T-cell (primary cell): Measurements from ENCODE around the gene CARD14. TPM values are rescaled to one million over a fixed set of nuclear protein-coding genes. Genes with fewer than 3 reads are reported as not detected.

Source experiments
- ATAC-seq, 4 experiments: fragments of 200-7000 bp in 3 of 4; fragments of 150-1000 bp in 1 of 4; cut with Tn5 transposase; replicated peaks in 1 of 4; 1 replicate in 3 of 4; 2 replicates in 1 of 4; pipeline ENCODE4 v1.10.0; 2021; ENCODE audit warnings: moderate library complexity in 3 of 4, mild to moderate bottlenecking in 2 of 4, moderate number of reproducible peaks in 1 of 4
- CTCF ChIA-PET, 2 donors: fragments of 300-600 bp; sonication (Branson Sonifier 250); formaldehyde crosslinking; loops; one replicate each; lab custom pipeline; 2022; ENCODE audit warnings: antibody characterized with exemption in 2 of 2; lab: Charles Lee
- POLR2A ChIA-PET, 2 donors: fragments of 300-600 bp; sonication (Branson Sonifier 250); formaldehyde crosslinking; loops; one replicate each; lab custom pipeline; 2022; ENCODE audit warnings: antibody characterized with exemption in 2 of 2; lab: Charles Lee
- DNase-seq, 35 experiments: peaks; one replicate each; pipeline versions ENCODE4 v3.0.0 to v3.0.0-alpha.2; 2013 to 2023
- H3K27ac ChIP-seq: one replicate; pipeline ENCODE4 v1.5.1; 2013; ENCODE audit warnings: low read length
- H3K27me3 ChIP-seq, 2 experiments: replicated peaks in 1 of 2; 1 replicate in 1 of 2; 2 replicates in 1 of 2; pipeline versions ENCODE4 v1.6.1 to v1.7.0; 2013; ENCODE audit warnings: low read length in 1 of 2, mixed read lengths in 1 of 2; ENCODE audit not compliant: control insufficient read depth in 2 of 2, insufficient read depth in 2 of 2; ENCODE audit errors: extremely low read depth in 1 of 2
- H3K36me3 ChIP-seq, 2 donors: 1 replicate in 1 of 2; 2 replicates in 1 of 2; pipeline versions ENCODE4 v1.6.1 to v1.7.0; 2013; ENCODE audit warnings: low read length in 1 of 2; ENCODE audit not compliant: control insufficient read depth in 2 of 2, insufficient read depth in 1 of 2; ENCODE audit errors: extremely low read depth in 1 of 2
- H3K4me1 ChIP-seq, 2 experiments: 1 replicate in 1 of 2; 2 replicates in 1 of 2; pipeline versions ENCODE4 v1.6.1 to v1.7.0; 2013; ENCODE audit warnings: low read length in 2 of 2, mixed read lengths in 1 of 2; ENCODE audit not compliant: insufficient read depth in 2 of 2, control insufficient read depth in 1 of 2; ENCODE audit errors: extremely low read depth in 1 of 2
- H3K4me3 ChIP-seq, 2 donors: 1 replicate in 1 of 2; 2 replicates in 1 of 2; pipeline versions ENCODE4 v1.5.1 to v1.7.0; 2013; ENCODE audit warnings: mild to moderate bottlenecking in 2 of 2, low read length in 1 of 2, moderate library complexity in 1 of 2; ENCODE audit not compliant: control insufficient read depth in 1 of 2; ENCODE audit errors: extremely low read depth in 1 of 2
- H3K9me3 ChIP-seq: 2 replicates; pipeline ENCODE4 v1.7.0; 2013
- H3K27ac Mint-ChIP-seq, 2 donors: one replicate each; pipeline ENCODE4 v1.8.0; 2020 to 2021; ENCODE audit warnings: mild to moderate bottlenecking in 2 of 2, mixed read lengths in 2 of 2
- H3K27me3 Mint-ChIP-seq, 2 donors: one replicate each; pipeline ENCODE4 v1.8.0; 2021 to 2022; ENCODE audit warnings: mixed read lengths in 2 of 2
- H3K36me3 Mint-ChIP-seq: one replicate; pipeline ENCODE4 v1.8.0; 2021; ENCODE audit warnings: mixed read lengths
- H3K4me1 Mint-ChIP-seq, 3 donors: one replicate each; pipeline ENCODE4 v1.8.0; 2020 to 2022; ENCODE audit warnings: mixed read lengths in 3 of 3, mild to moderate bottlenecking in 1 of 3
- H3K4me3 Mint-ChIP-seq, 3 donors: one replicate each; pipeline ENCODE4 v1.8.0; 2020 to 2022; ENCODE audit warnings: mild to moderate bottlenecking in 3 of 3, mixed read lengths in 3 of 3, moderate library complexity in 3 of 3
- H3K9me3 Mint-ChIP-seq, 3 donors: one replicate each; pipeline ENCODE4 v1.8.0; 2020 to 2022; ENCODE audit warnings: mixed read lengths in 3 of 3
- WGBS: methylation state at CpG from one replicate; pipeline ENCODE4 v1.1.5; 2013; ENCODE audit warnings: missing lambda C conversion rate; ENCODE audit not compliant: insufficient coverage; 5-methylcytosine and 5-hydroxymethylcytosine counted together
- total RNA-seq, 35 experiments: library from RNA in 6 of 35; stranded (reverse) in 6 of 35; fragments of 120-200 nt in 1 of 35; gene quantifications; one replicate each; pipeline versions ENCODE4 v1.2.1 to v1.2.4 and lab custom pipeline; 2013 to 2026

CARD14 gene
- total RNA-seq, 5 donors from 2014 or later (not counting 1 experiment from before 2014, with no cell fraction given): 0.06 to 0.10 TPM; not detected in 3

DNA sequence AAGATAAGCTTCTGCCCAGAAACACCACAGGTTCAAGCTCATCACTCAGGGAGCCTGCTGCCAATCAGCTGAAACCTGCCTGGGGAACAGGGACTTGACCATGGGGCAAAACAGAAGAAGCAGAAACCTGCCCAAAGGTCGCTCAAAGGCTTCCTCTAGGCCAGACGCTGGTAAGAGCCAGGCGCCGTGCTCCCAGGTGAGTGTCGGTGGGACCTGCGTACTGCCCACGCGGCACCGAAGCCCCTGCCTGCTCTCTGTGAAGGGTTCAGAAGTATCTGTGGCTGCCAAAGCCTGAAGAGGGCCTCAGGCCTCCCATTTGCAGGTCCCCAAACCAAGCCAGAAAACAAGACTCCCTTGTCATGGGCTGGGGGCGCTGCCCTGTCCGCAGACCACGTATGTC lies 39.9 kb downstream of the CARD14 start:
- peaks cover 28 to 61% of the 10 kb centered on the region in 2 donors for H3K36me3 ChIP-seq
- H3K27ac ChIP-seq: no peak overlapping the region
- DNase-seq (no peak), ATAC-seq (no peak)
- POLR2A ChIA-PET: no interaction called here
- 98% methylated on average over 9 of the region's 12 CpGs for WGBS
- H3K27me3 ChIP-seq: no peaks in the 10 kb centered on the region
- no peaks in the 10 kb centered on the region for H3K9me3 ChIP-seq
- no peaks in the 10 kb centered on the region for H3K9me3 Mint-ChIP-seq
- no peak overlapping the region for H3K4me3 ChIP-seq
- H3K4me1 Mint-ChIP-seq: peaks cover 0 to 2% (median 0%) of the 10 kb centered on the region in 3 donors
- H3K27me3 Mint-ChIP-seq: no peaks in the 10 kb centered on the region
- no peak overlapping the region for H3K4me3 Mint-ChIP-seq
- CTCF ChIA-PET: no interaction called here
- peaks cover 7% of the 10 kb centered on the region for H3K36me3 Mint-ChIP-seq
- no peak overlapping the region for H3K27ac Mint-ChIP-seq
- no peaks in the 10 kb centered on the region for H3K4me1 ChIP-seq

DNA sequence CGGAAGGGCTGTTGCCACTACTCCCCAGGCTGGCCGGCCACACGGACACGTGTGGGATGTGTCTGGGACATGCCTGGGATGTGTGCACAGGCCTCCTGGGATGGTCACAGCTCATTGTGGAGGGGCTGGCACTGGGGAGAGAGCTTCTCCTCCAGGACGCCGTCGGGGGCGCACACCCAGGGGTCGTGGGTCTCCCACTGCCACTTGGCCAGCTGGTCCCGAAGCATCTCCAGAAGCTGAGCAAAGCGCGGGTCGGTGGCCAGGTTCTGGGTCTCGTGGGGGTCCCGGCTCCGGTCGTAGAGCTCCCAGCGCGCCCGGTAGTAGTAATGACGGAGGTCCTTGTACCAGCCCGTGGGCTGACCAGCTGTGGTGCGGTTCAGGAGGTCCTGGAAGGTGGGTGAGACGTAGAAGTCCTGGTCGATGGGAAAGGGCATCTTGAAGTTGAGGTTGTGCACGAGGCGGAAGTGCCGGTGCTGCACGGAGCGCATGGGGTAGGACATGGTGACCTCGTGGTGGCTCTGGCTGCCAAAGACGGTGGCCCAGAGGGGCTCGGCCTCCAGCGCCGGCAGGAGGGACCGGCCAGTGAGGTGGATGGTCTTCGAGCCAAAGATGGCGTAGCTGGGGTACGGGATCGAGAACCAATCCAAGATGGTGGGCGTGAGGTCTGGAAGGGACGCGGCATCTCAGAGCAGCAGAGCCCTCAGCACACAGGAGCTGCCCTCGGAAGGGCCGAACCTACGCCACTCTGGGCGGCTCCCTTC lies 40.7 kb downstream of the CARD14 start:
- Histone ChIP-seq H3K4me1 (no peaks in the 10 kb centered on the region), H3K9me3 (no peaks in the 10 kb centered on the region), H3K36me3 (peaks cover 30 to 67% of the 10 kb centered on the region in 2 donors), H3K27me3 (no peaks in the 10 kb centered on the region), H3K4me3 (no peak overlapping the region), H3K27ac (no peak overlapping the region)
- no peak for ATAC-seq
- Mint-ChIP-seq H3K4me1 (peaks cover 0 to 2% (median 0%) of the 10 kb centered on the region in 3 donors), H3K9me3 (no peaks in the 10 kb centered on the region), H3K4me3 (no peak overlapping the region), H3K27me3 (no peaks in the 10 kb centered on the region), H3K36me3 (peaks cover 7% of the 10 kb centered on the region), H3K27ac (no peak overlapping the region)
- ChIA-PET CTCF (interaction anchor here in 1 of 2 donors (0.6 kb wide), 1 partner anchor 8 kb away, joined by 4 read pairs; no protein-coding TSS in a partner anchor), POLR2A (no interaction called here)
- DNase-seq: no peak
- WGBS: 95% methylated on average over 47 of the region's 47 CpGs

DNA sequence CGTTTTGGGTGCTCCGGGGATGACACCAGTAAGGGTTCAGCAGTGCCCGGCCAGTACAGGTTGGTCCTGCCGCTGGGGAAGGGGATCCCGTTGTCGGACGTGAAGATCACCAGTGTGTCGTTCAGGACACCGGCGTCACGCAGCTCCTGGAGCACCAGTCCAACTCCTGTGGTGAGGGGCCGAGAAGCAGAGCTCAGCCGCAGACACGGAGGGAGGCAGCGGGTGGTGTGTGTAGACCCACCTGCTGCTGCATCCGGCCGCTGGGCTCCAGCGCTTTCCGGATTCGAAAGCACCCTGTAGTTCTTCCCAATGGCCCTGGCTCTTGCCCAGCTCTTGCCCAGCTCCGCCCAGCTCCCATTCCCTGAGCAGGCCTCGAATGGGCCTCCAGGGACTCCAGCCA lies 42.3 kb downstream of the CARD14 start:
- no peaks in the 10 kb centered on the region for H3K9me3 Mint-ChIP-seq
- H3K4me3 Mint-ChIP-seq: no peak overlapping the region
- CTCF ChIA-PET: no interaction called here
- peaks cover 15% of the 10 kb centered on the region for H3K36me3 Mint-ChIP-seq
- no peak overlapping the region for H3K27ac Mint-ChIP-seq
- peaks cover 0 to 7% of the 10 kb centered on the region in 2 experiments for H3K4me1 ChIP-seq
- POLR2A ChIA-PET: no interaction called here
- no peaks in the 10 kb centered on the region for H3K9me3 ChIP-seq
- H3K36me3 ChIP-seq: peaks cover 35 to 81% of the 10 kb centered on the region in 2 donors
- H3K4me1 Mint-ChIP-seq: peaks cover under 1 to 8% (median 7%) of the 10 kb centered on the region in 3 donors
- WGBS: 98% methylated on average over 22 of the region's 22 CpGs
- no peaks in the 10 kb centered on the region for H3K27me3 Mint-ChIP-seq
- H3K4me3 ChIP-seq: no peak overlapping the region
- peaks cover 0 to 1% of the 10 kb centered on the region in 2 experiments for H3K27me3 ChIP-seq
- DNase-seq (no peak), ATAC-seq (no peak)
- H3K27ac ChIP-seq: no peak overlapping the region

DNA sequence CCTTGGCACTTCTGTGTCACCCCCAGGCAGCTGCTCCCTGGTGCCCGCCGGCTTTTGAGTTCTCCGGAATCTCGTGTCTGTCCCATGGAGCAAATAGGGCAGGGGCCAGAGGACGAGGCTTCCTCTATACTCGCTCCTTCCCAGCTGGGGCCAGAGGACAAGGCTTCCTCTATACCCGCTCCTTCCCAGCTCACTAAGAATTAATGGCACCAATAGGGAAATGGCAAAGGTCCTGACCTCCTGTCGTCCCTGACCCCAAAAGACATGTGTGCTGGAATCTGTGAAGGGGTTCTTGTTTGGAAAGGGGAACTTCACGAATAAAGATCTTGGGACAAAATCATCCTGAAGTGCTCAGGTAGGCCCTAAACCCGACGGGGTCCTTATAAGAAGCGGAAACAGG lies 42.7 kb downstream of the CARD14 start:
- no peak overlapping the region for H3K27ac Mint-ChIP-seq

DNA sequence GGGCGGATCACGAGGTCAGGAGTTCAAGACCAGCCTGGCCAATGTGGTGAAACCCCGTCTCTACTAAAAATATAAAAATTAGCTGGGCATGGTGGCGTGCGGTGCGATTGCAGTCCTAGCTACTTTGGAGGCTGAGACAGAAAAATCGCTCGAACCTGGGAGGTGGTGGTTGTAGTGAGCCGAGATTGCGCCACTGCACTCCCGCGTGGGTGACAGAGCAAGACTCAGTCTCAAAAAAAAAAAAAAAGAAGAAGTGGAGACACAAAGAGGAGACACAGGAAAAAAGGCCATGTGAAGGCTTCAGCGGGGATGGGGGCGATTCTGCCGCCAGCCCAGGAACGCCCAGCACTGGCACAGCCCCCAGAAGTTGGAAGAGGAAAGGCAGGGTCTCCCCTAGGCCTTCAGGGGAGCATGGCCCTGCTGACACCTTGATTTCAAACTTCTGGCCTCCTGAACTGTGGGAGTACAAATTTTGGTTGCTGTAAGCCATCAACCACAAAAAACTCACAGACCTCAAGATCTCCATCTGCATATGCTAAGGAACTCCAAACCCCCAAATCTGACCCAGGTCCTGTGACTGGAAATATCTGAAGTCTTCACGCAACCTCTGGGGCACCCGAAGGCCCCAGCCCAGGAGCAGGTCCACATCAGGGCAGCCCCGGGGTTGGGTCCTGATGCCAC lies 43.3 kb downstream of the CARD14 start:
- CTCF ChIA-PET: no interaction called here
- H3K27me3 Mint-ChIP-seq: no peaks in the 10 kb centered on the region
- H3K4me1 Mint-ChIP-seq: peaks cover 7 to 18% (median 16%) of the 10 kb centered on the region in 3 donors
- no peak overlapping the region for H3K27ac ChIP-seq
- H3K36me3 ChIP-seq: peaks cover 35 to 88% of the 10 kb centered on the region in 2 donors
- H3K4me3 Mint-ChIP-seq: no peak overlapping the region
- H3K36me3 Mint-ChIP-seq: peaks cover 22% of the 10 kb centered on the region
- ATAC-seq (no peak), DNase-seq (peak in 2 of 35 experiments; percentile 5 to 20)
- no peak overlapping the region for H3K4me3 ChIP-seq
- no peaks in the 10 kb centered on the region for H3K9me3 Mint-ChIP-seq
- no peak overlapping the region for H3K27ac Mint-ChIP-seq
- no peaks in the 10 kb centered on the region for H3K9me3 ChIP-seq
- POLR2A ChIA-PET: no interaction called here
- WGBS: 72% methylated on average over 17 of the region's 19 CpGs
- peaks cover 0 to 3% of the 10 kb centered on the region in 2 experiments for H3K27me3 ChIP-seq
- peaks cover 0 to 17% of the 10 kb centered on the region in 2 experiments for H3K4me1 ChIP-seq

More for the DNA sequence above, 42.7 kb downstream of the CARD14 start:
- H3K27ac ChIP-seq: no peak overlapping the region
- no peak overlapping the region for H3K4me3 ChIP-seq
- H3K9me3 ChIP-seq: no peaks in the 10 kb centered on the region
- no peak overlapping the region for H3K4me3 Mint-ChIP-seq
- H3K27me3 Mint-ChIP-seq: no peaks in the 10 kb centered on the region
- H3K36me3 ChIP-seq: peaks cover 35 to 84% of the 10 kb centered on the region in 2 donors
- POLR2A ChIA-PET: no interaction called here
- DNase-seq (no peak), ATAC-seq (no peak)
- H3K36me3 Mint-ChIP-seq: peaks cover 19% of the 10 kb centered on the region
- peaks cover 0 to 11% of the 10 kb centered on the region in 2 experiments for H3K4me1 ChIP-seq
- peaks cover 0 to 3% of the 10 kb centered on the region in 2 experiments for H3K27me3 ChIP-seq
- no peaks in the 10 kb centered on the region for H3K9me3 Mint-ChIP-seq
- WGBS: no CpG with 5 or more reads among the region's 12 CpGs
- CTCF ChIA-PET: no interaction called here
- peaks cover 4 to 12% (median 11%) of the 10 kb centered on the region in 3 donors for H3K4me1 Mint-ChIP-seq

DNA sequence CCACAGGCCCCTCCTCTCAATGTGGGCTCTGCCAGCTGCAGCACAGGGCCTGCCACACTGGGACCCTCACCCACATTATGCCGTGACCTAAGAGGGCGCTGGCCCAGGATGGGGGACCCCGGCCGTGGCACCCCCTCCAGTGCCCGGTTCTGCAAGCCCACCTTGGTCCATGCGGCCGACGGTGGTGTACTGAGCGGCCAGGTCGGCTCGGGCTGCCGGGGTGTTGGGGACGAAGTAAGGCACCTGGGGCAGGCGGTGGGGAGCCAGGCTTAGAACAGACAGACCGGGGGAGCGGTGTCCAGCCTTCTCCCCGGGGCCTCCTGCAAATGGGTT lies 43.8 kb downstream of the CARD14 start:
- peaks cover 35 to 86% of the 10 kb centered on the region in 2 donors for H3K36me3 ChIP-seq
- H3K4me1 Mint-ChIP-seq: peaks cover 10 to 23% (median 21%) of the 10 kb centered on the region in 3 donors
- H3K4me3 Mint-ChIP-seq: no peak overlapping the region
- H3K9me3 Mint-ChIP-seq: no peaks in the 10 kb centered on the region
- WGBS: 98% methylated on average over 15 of the region's 17 CpGs
- H3K4me1 ChIP-seq: peaks cover 0 to 22% of the 10 kb centered on the region in 2 experiments
- peaks cover 22% of the 10 kb centered on the region for H3K36me3 Mint-ChIP-seq
- POLR2A ChIA-PET: no interaction called here
- no peaks in the 10 kb centered on the region for H3K9me3 ChIP-seq
- ATAC-seq: no peak
- peaks cover 0 to 3% of the 10 kb centered on the region in 2 experiments for H3K27me3 ChIP-seq
- no peak overlapping the region for H3K27ac ChIP-seq
- H3K27me3 Mint-ChIP-seq: no peaks in the 10 kb centered on the region
- H3K4me3 ChIP-seq: no peak overlapping the region
- no peak for DNase-seq
- CTCF ChIA-PET: no interaction called here
- H3K27ac Mint-ChIP-seq: no peak overlapping the region
